ENCODE data around the gene ATN1. TPM values are rescaled to one million over a fixed set of nuclear protein-coding genes. Genes with fewer than 3 reads are reported as not detected.

ATN1 gene
- total RNA-seq, 4 donors from 2014 or later: 53.3 to 100 (median 84.9) TPM

- TF ChIP-seq POLR2A (IDR thresholded peaks at IDR 0.05) (peak in 1 of 2 donors; percentile 98), CTCF (IDR thresholded peaks at IDR 0.05) (peak in 1 of 6 experiments; percentile 32)
- Histone ChIP-seq H3K9me3 (no peaks in the 10 kb centered on the region), H3K27ac (peak overlapping the region; percentile 61 to 97 (median 73)), H3K4me3 (replicated peaks in 1 of 3) (peak overlapping the region in 2 of 3 donors; percentile 1 to 35), H3K36me3 (peaks cover 5 to 7% of the 10 kb centered on the region in 2 donors), H3K4me1 (peaks cover 19 to 34% of the 10 kb centered on the region in 2 donors), H3K27me3 (no peaks in the 10 kb centered on the region)
- intact Hi-C loops (cut with DNase I): loop anchor here (2.0 to 5.0 kb wide), 3 partner anchors 17 to 166 kb away; partner anchors contain the start of gene C1R
- DNase-seq: peak; percentile 99
- 9 to 19% methylated on average over 24 of the region's 32 CpGs for WGBS, 2 donors
Observed at GRCh38 chr12:6946033-6946919, 18.5 kb downstream of the ATN1 start.

GRCh38 chr12:6946920-6947374 is 19.2 kb downstream of the ATN1 start:
- Histone ChIP-seq H3K4me1 (peaks cover 19 to 34% of the 10 kb centered on the region in 2 donors), H3K27me3 (no peaks in the 10 kb centered on the region), H3K36me3 (peaks cover 0 to under 1% of the 10 kb centered on the region in 2 donors), H3K9me3 (no peaks in the 10 kb centered on the region), H3K4me3 (replicated peaks in 1 of 3) (peak overlapping the region in 1 of 3 donors; percentile 35), H3K27ac (peak overlapping the region in 2 of 3 donors; percentile 73 to 97)
- 49 to 55% methylated on average over 8 of the region's 8 CpGs for WGBS, 2 donors
- no peak for DNase-seq
- TF ChIP-seq CTCF (IDR thresholded peaks at IDR 0.05) (no peak), POLR2A (IDR thresholded peaks at IDR 0.05) (no peak)
- intact Hi-C loops (cut with DNase I): loop anchor here (2.0 to 5.0 kb wide), 3 partner anchors 16 to 165 kb away; partner anchors contain the start of gene C1R

DNA sequence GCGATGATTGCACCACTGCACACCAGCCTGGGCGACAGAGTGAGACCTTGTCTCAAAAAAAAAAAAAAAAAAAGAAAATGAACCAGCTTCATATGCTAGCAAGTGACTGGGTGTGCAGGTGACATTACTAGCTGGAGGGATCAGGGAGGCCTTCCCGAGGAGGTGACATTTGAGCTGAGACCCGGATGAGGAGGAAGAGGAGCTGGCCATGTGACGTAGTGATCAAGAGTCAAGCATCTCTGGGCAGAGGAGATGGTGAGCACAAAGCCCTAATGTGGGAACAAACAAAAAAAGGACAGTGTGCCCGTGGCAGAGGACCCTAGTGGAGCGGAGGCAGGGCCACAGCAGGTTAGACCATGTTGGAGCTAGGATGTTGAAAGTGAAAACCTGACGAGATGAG is 19.9 kb downstream of the ATN1 start:
- intact Hi-C loops (cut with DNase I): loop anchor here (2.0 to 5.0 kb wide), 3 partner anchors 15 to 165 kb away; partner anchors contain the start of gene C1R
- no peak for TF ChIP-seq CTCF (IDR thresholded peaks at IDR 0.05)
- no peak for TF ChIP-seq POLR2A (IDR thresholded peaks at IDR 0.05)
- 85 to 89% methylated on average over 8 of the region's 8 CpGs for WGBS, 2 donors
- H3K27ac ChIP-seq: no peak overlapping the region
- H3K36me3 ChIP-seq: no peaks in the 10 kb centered on the region
- no peaks in the 10 kb centered on the region for H3K27me3 ChIP-seq
- H3K4me1 ChIP-seq: peaks cover 19 to 32% of the 10 kb centered on the region in 2 donors
- H3K9me3 ChIP-seq: no peaks in the 10 kb centered on the region
- no peak for DNase-seq
- no peak overlapping the region for H3K4me3 ChIP-seq (replicated peaks in 1 of 3)

- 88 to 92% methylated on average over 15 of the region's 15 CpGs for WGBS, 2 donors
- DNase-seq: no peak
- H3K9me3 ChIP-seq: no peaks in the 10 kb centered on the region
- TF ChIP-seq CTCF (IDR thresholded peaks at IDR 0.05) (no peak), POLR2A (IDR thresholded peaks at IDR 0.05) (no peak)
- no peaks in the 10 kb centered on the region for H3K36me3 ChIP-seq
- H3K4me3 ChIP-seq (replicated peaks in 1 of 3): no peak overlapping the region
- no peak overlapping the region for H3K27ac ChIP-seq
- intact Hi-C loops (cut with DNase I): loop anchor here (5.0 kb wide), 2 partner anchors 143 to 163 kb away; partner anchors contain the start of gene C1R
- peaks cover 11 to 28% of the 10 kb centered on the region in 2 donors for H3K4me1 ChIP-seq
- H3K27me3 ChIP-seq: no peaks in the 10 kb centered on the region
Observed at GRCh38 chr12:6948873-6949594, 21.3 kb downstream of the ATN1 start.
